T-cell (primary cell): ENCODE measurements around the gene CTAGE1. TPM values are rescaled to one million over a fixed set of nuclear protein-coding genes. Genes with fewer than 3 reads are reported as not detected.

Experiments
- ATAC-seq, 4 experiments: fragments of 200-7000 bp in 3 of 4; fragments of 150-1000 bp in 1 of 4; cut with Tn5 transposase; replicated peaks in 1 of 4; 1 replicate in 3 of 4; 2 replicates in 1 of 4; pipeline ENCODE4 v1.10.0; 2021; ENCODE audit warnings: moderate library complexity in 3 of 4, mild to moderate bottlenecking in 2 of 4, moderate number of reproducible peaks in 1 of 4
- CTCF ChIA-PET, 2 donors: fragments of 300-600 bp; sonication (Branson Sonifier 250); formaldehyde crosslinking; loops; one replicate each; lab custom pipeline; 2022; ENCODE audit warnings: antibody characterized with exemption in 2 of 2; lab: Charles Lee
- POLR2A ChIA-PET, 2 donors: fragments of 300-600 bp; sonication (Branson Sonifier 250); formaldehyde crosslinking; loops; one replicate each; lab custom pipeline; 2022; ENCODE audit warnings: antibody characterized with exemption in 2 of 2; lab: Charles Lee
- DNase-seq, 35 experiments: peaks; one replicate each; pipeline versions ENCODE4 v3.0.0 to v3.0.0-alpha.2; 2013 to 2023
- H3K27ac ChIP-seq: one replicate; pipeline ENCODE4 v1.5.1; 2013; ENCODE audit warnings: low read length
- H3K27me3 ChIP-seq, 2 experiments: replicated peaks in 1 of 2; 1 replicate in 1 of 2; 2 replicates in 1 of 2; pipeline versions ENCODE4 v1.6.1 to v1.7.0; 2013; ENCODE audit warnings: low read length in 1 of 2, mixed read lengths in 1 of 2; ENCODE audit not compliant: control insufficient read depth in 2 of 2, insufficient read depth in 2 of 2; ENCODE audit errors: extremely low read depth in 1 of 2
- H3K36me3 ChIP-seq, 2 donors: 1 replicate in 1 of 2; 2 replicates in 1 of 2; pipeline versions ENCODE4 v1.6.1 to v1.7.0; 2013; ENCODE audit warnings: low read length in 1 of 2; ENCODE audit not compliant: control insufficient read depth in 2 of 2, insufficient read depth in 1 of 2; ENCODE audit errors: extremely low read depth in 1 of 2
- H3K4me1 ChIP-seq, 2 experiments: 1 replicate in 1 of 2; 2 replicates in 1 of 2; pipeline versions ENCODE4 v1.6.1 to v1.7.0; 2013; ENCODE audit warnings: low read length in 2 of 2, mixed read lengths in 1 of 2; ENCODE audit not compliant: insufficient read depth in 2 of 2, control insufficient read depth in 1 of 2; ENCODE audit errors: extremely low read depth in 1 of 2
- H3K4me3 ChIP-seq, 2 donors: 1 replicate in 1 of 2; 2 replicates in 1 of 2; pipeline versions ENCODE4 v1.5.1 to v1.7.0; 2013; ENCODE audit warnings: mild to moderate bottlenecking in 2 of 2, low read length in 1 of 2, moderate library complexity in 1 of 2; ENCODE audit not compliant: control insufficient read depth in 1 of 2; ENCODE audit errors: extremely low read depth in 1 of 2
- H3K9me3 ChIP-seq: 2 replicates; pipeline ENCODE4 v1.7.0; 2013
- H3K27ac Mint-ChIP-seq, 2 donors: one replicate each; pipeline ENCODE4 v1.8.0; 2020 to 2021; ENCODE audit warnings: mild to moderate bottlenecking in 2 of 2, mixed read lengths in 2 of 2
- H3K27me3 Mint-ChIP-seq, 2 donors: one replicate each; pipeline ENCODE4 v1.8.0; 2021 to 2022; ENCODE audit warnings: mixed read lengths in 2 of 2
- H3K36me3 Mint-ChIP-seq: one replicate; pipeline ENCODE4 v1.8.0; 2021; ENCODE audit warnings: mixed read lengths
- H3K4me1 Mint-ChIP-seq, 3 donors: one replicate each; pipeline ENCODE4 v1.8.0; 2020 to 2022; ENCODE audit warnings: mixed read lengths in 3 of 3, mild to moderate bottlenecking in 1 of 3
- H3K4me3 Mint-ChIP-seq, 3 donors: one replicate each; pipeline ENCODE4 v1.8.0; 2020 to 2022; ENCODE audit warnings: mild to moderate bottlenecking in 3 of 3, mixed read lengths in 3 of 3, moderate library complexity in 3 of 3
- H3K9me3 Mint-ChIP-seq, 3 donors: one replicate each; pipeline ENCODE4 v1.8.0; 2020 to 2022; ENCODE audit warnings: mixed read lengths in 3 of 3
- WGBS: methylation state at CpG from one replicate; pipeline ENCODE4 v1.1.5; 2013; ENCODE audit warnings: missing lambda C conversion rate; ENCODE audit not compliant: insufficient coverage; 5-methylcytosine and 5-hydroxymethylcytosine counted together
- total RNA-seq, 35 experiments: library from RNA in 6 of 35; stranded (reverse) in 6 of 35; fragments of 120-200 nt in 1 of 35; gene quantifications; one replicate each; pipeline versions ENCODE4 v1.2.1 to v1.2.4 and lab custom pipeline; 2013 to 2026

Gene CTAGE1
- total RNA-seq, 5 donors from 2014 or later (not counting 1 experiment from before 2014, with no cell fraction given) = not detected

DNA sequence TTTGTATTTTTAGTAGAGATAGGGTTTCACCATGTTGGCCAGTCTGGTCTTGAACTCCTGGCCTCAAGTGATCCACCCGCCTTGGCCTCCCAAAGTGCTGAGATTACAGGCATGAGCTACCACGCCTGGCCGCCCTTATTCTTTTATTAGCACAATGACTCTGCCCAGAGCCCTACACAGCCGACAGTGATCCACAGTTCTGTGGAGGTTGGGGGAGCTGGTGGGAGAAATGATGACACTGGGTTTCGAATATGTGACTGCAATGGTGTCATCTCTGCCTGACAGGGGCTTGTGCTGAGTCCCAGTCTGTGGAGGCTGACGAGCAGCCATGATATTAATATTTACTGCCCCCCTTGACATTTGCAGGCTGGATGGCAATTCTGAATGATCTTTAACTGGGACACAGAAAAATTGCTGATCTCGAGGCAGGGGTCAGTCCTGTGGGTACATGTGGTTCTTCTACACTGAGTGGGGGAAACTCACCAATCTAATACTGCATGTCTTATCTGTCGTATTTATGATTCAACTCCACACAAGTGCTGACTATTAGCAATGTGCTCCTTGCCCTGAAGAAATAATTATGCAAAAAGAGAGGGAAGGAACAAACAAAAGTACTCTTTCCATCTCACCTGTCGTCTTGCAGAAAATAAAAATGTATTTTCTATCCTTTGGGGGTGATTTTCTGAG lies 6.3 kb upstream of the CTAGE1 start:
- ChIA-PET CTCF (no interaction called here), POLR2A (no interaction called here)
- H3K36me3 ChIP-seq = no peaks in the 10 kb centered on the region
- Mint-ChIP-seq H3K36me3 (no peaks in the 10 kb centered on the region), H3K4me3 (no peak overlapping the region), H3K27me3 (no peaks in the 10 kb centered on the region), H3K9me3 (peaks cover 2 to 7% (median 4%) of the 10 kb centered on the region in 3 donors), H3K27ac (no peak overlapping the region), H3K4me1 (no peaks in the 10 kb centered on the region)
- DNase-seq (no peak), ATAC-seq (no peak)
- no peaks in the 10 kb centered on the region for H3K27me3 ChIP-seq
- H3K4me3 ChIP-seq = no peak overlapping the region
- H3K4me1 ChIP-seq = peaks cover 0 to 1% of the 10 kb centered on the region in 2 experiments
- WGBS = 100% methylated on average over 1 of the region's 9 CpGs
- no peaks in the 10 kb centered on the region for H3K9me3 ChIP-seq
- no peak overlapping the region for H3K27ac ChIP-seq

DNA sequence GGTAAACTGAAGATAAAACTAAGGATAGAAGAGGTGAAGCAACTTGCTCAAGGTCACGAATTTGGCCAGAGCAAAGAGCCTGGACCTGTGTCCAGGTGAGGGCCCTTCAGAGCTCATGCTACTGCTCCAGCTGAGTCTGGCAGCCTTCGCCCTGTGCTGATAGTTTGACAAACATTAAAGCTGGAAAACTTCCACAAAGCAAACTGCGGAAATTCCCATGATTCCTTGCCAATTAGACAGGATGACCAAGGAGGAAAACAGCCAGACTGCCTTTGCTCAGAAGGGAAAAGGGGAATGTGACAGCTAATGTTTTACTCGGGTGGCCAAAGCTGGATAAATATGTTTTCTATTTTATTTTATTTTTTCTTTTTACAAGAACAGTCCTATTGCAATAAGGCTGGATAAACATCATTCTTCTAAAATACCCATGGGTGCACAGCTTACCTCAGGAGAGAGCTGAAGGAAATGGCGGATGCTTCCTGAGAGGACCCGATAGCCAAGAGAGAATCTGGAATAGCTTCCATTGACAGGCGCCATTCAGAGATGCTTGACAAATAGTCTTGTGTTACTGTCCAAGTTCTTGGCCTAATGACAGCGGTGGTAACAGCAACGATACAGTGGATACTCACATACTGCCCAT lies 5.3 kb upstream of the CTAGE1 start:
- Mint-ChIP-seq H3K4me1 (no peaks in the 10 kb centered on the region), H3K36me3 (no peaks in the 10 kb centered on the region), H3K4me3 (no peak overlapping the region), H3K27ac (no peak overlapping the region), H3K9me3 (peaks cover 2 to 7% (median 4%) of the 10 kb centered on the region in 3 donors), H3K27me3 (no peaks in the 10 kb centered on the region)
- H3K27ac ChIP-seq = no peak overlapping the region
- WGBS = 70% methylated on average over 6 of the region's 9 CpGs
- DNase-seq = no peak
- ATAC-seq = no peak
- no peak overlapping the region for H3K4me3 ChIP-seq
- no peaks in the 10 kb centered on the region for H3K4me1 ChIP-seq
- peaks cover 0 to 2% of the 10 kb centered on the region in 2 experiments for H3K27me3 ChIP-seq
- ChIA-PET CTCF (interaction anchor here in 1 of 2 donors (0.8 kb wide), 1 partner anchor 110 kb away, joined by 6 read pairs; no protein-coding TSS in a partner anchor), POLR2A (no interaction called here)
- no peaks in the 10 kb centered on the region for H3K9me3 ChIP-seq
- H3K36me3 ChIP-seq = no peaks in the 10 kb centered on the region

DNA sequence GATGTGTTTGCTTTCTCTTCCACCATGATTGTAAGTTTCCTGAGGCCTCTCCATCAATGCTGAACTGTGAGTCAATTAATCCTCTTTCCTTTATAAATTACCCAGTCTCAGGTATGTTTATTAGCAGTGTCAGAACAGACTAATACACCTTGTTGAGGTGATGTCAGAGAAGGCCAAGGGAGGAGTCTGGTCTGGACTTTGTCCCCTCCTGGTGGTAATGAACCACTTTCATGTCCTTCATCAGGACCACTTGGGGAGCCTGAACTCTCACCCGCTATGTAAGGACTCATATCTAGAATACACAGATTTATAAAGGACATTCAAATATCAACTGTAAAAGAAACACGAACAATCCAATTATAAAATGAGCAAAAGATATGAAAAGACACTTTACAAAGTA lies 2.9 kb upstream of the CTAGE1 start:
- no peak overlapping the region for H3K4me3 ChIP-seq
- no peaks in the 10 kb centered on the region for H3K36me3 ChIP-seq
- H3K27ac ChIP-seq = no peak overlapping the region
- no peak overlapping the region for H3K4me3 Mint-ChIP-seq
- no CpG with 5 or more reads among the region's 2 CpGs for WGBS
- peaks cover 2 to 7% (median 4%) of the 10 kb centered on the region in 3 donors for H3K9me3 Mint-ChIP-seq
- ATAC-seq = no peak
- H3K4me1 Mint-ChIP-seq = no peaks in the 10 kb centered on the region
- peaks cover 0 to 2% of the 10 kb centered on the region in 2 experiments for H3K27me3 ChIP-seq
- no peaks in the 10 kb centered on the region for H3K9me3 ChIP-seq
- H3K36me3 Mint-ChIP-seq = no peaks in the 10 kb centered on the region
- DNase-seq = no peak
- ChIA-PET CTCF (no interaction called here), POLR2A (no interaction called here)
- no peaks in the 10 kb centered on the region for H3K4me1 ChIP-seq
- no peaks in the 10 kb centered on the region for H3K27me3 Mint-ChIP-seq
- no peak overlapping the region for H3K27ac Mint-ChIP-seq

DNA sequence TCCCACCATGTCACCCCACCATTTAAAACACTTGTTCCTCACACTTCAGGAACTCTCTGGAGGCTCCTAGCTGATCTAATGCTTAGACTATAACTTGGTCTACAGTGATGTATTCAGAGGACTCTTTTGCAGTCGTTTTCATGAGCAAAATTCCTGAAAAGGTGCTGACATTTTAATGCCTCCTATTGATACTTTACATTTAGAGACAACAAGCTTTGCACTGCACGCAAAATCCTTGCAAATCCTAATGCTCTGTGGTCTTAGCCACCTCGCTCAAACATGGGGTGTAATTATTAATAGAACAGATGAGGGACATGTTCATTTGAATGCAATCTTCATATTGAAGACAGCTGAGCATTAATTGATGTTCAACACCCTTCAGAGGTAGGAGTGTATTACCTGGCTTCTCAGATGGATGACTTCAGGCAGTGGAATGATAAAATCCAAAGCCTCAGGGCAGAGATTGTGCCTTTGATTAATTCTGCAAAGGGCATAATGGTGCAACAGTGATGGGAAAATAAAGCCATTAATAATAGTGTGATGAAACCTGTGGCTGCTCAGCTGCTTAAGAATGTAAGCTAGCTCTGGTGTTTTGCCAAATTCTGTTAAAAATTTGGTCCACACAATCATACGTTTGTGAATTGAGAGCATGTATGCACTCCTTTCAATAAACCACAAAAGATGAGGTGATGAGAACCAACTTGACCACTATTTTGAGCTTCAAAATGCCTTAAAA lies 5.4 kb downstream of the CTAGE1 start:
- no peak overlapping the region for H3K4me3 ChIP-seq
- Mint-ChIP-seq H3K27ac (no peak overlapping the region), H3K27me3 (no peaks in the 10 kb centered on the region), H3K4me3 (no peak overlapping the region), H3K4me1 (peaks cover 0 to 8% (median 6%) of the 10 kb centered on the region in 3 donors), H3K36me3 (no peaks in the 10 kb centered on the region), H3K9me3 (peaks cover 5 to 15% (median 12%) of the 10 kb centered on the region in 3 donors)
- no peak overlapping the region for H3K27ac ChIP-seq
- no peak for DNase-seq
- H3K27me3 ChIP-seq = no peaks in the 10 kb centered on the region
- whole genome bisulfite sequencing = 17% methylated on average over 1 of the region's 4 CpGs
- H3K36me3 ChIP-seq = no peaks in the 10 kb centered on the region
- H3K4me1 ChIP-seq = peaks cover 0 to 7% of the 10 kb centered on the region in 2 experiments
- no peak for ATAC-seq
- H3K9me3 ChIP-seq = no peaks in the 10 kb centered on the region
- CTCF ChIA-PET = interaction anchor here in 1 of 2 donors (0.8 kb wide), 1 partner anchor 28 kb away, joined by 3 read pairs; no protein-coding TSS in a partner anchor
- POLR2A ChIA-PET = no interaction called here

DNA sequence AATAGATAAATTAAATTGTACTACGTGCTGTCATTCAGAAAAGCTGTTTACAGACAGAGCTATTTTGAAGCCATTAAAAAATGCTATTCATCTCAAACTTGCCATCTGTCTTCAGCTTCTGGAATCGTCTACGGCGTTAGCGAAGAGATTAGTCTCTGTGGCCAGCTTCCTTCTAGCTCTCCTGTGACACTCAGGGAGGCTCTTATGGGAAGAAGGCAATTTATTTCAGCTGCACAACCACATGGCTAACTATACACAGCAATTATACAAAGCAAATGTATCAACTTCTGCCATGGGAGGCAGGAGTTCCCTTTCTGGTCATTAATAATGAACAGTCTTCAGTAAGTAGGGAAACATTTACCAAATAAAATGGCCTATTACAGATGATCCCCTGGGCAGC lies 6.3 kb downstream of the CTAGE1 start:
- WGBS = 85% methylated on average over 4 of the region's 5 CpGs
- CTCF ChIA-PET = no interaction called here

DNA sequence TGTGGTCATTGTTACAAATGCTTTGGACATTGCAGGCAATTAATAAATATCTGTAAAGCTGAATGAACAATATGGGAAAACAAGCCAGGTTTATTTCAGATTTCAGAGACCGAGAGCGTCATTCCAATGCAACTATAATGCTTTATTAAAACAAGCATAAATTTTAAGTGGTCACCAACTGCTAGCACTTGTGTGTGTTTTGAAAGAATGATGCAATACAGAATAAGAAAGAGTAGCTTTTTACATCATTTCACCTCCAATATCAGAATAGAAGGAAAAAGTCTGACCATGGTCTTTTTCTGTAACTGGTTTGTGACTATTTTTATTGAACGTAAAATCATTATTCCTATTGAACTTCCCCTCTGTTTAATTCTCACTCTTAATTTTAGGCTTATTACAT lies 7.6 kb downstream of the CTAGE1 start:
- H3K9me3 ChIP-seq = no peaks in the 10 kb centered on the region
- Mint-ChIP-seq H3K27ac (no peak overlapping the region), H3K27me3 (no peaks in the 10 kb centered on the region), H3K4me1 (peaks cover 0 to 24% (median 18%) of the 10 kb centered on the region in 3 donors), H3K9me3 (peaks cover 5 to 19% (median 12%) of the 10 kb centered on the region in 3 donors), H3K4me3 (no peak overlapping the region), H3K36me3 (no peaks in the 10 kb centered on the region)
- no peaks in the 10 kb centered on the region for H3K27me3 ChIP-seq
- no peaks in the 10 kb centered on the region for H3K36me3 ChIP-seq
- H3K27ac ChIP-seq = no peak overlapping the region
- ChIA-PET CTCF (interaction anchor here in 1 of 2 donors (0.6 kb wide), 1 partner anchor 41 kb away, joined by 5 read pairs; no protein-coding TSS in a partner anchor), POLR2A (interaction anchor here in 1 of 2 donors (0.6 kb wide), 1 partner anchor 10 kb away, joined by 4 read pairs; no protein-coding TSS in a partner anchor)
- no peak for DNase-seq
- H3K4me1 ChIP-seq = peaks cover 0 to 20% of the 10 kb centered on the region in 2 experiments
- WGBS = no CpG with 5 or more reads among the region's 3 CpGs
- no peak overlapping the region for H3K4me3 ChIP-seq
- ATAC-seq = no peak

More for the DNA sequence above, 6.3 kb downstream of the CTAGE1 start:
- peaks cover 0 to 15% (median 11%) of the 10 kb centered on the region in 3 donors for H3K4me1 Mint-ChIP-seq
- H3K27me3 ChIP-seq = no peaks in the 10 kb centered on the region
- no peaks in the 10 kb centered on the region for H3K36me3 ChIP-seq
- no peaks in the 10 kb centered on the region for H3K9me3 ChIP-seq
- H3K4me3 Mint-ChIP-seq = no peak overlapping the region
- ATAC-seq = no peak
- H3K27ac Mint-ChIP-seq = no peak overlapping the region
- no peak overlapping the region for H3K4me3 ChIP-seq
- no peaks in the 10 kb centered on the region for H3K27me3 Mint-ChIP-seq
- H3K4me1 ChIP-seq = peaks cover 0 to 13% of the 10 kb centered on the region in 2 experiments
- POLR2A ChIA-PET = no interaction called here
- no peak overlapping the region for H3K27ac ChIP-seq
- no peak for DNase-seq
- H3K36me3 Mint-ChIP-seq = no peaks in the 10 kb centered on the region
- peaks cover 5 to 19% (median 12%) of the 10 kb centered on the region in 3 donors for H3K9me3 Mint-ChIP-seq
